ENCODE results near the gene PAK1. TPM values are rescaled to one million over a fixed set of nuclear protein-coding genes. Genes with fewer than 3 reads are reported as not detected.

Gene PAK1
- polyA plus RNA-seq, 1 donor (not counting 4 experiments of a cell fraction or from before 2014, with no cell fraction given) = 78.2 TPM

GRCh38 chr11:77372726-77373125 is 101.2 kb downstream of the PAK1 start:
- Histone ChIP-seq H3K27me3 (ENCODE audit: control insufficient read depth, extremely low read depth, insufficient read depth, low read length) (no peaks in the 10 kb centered on the region), H3K4me1 (ENCODE audit: control insufficient read depth, extremely low read depth, insufficient read depth, low read length) (peaks cover 23% of the 10 kb centered on the region), H4K20me1 (ENCODE audit: control insufficient read depth, extremely low read depth, insufficient read depth, low read length) (no peaks in the 10 kb centered on the region), H3K79me2 (ENCODE audit: control insufficient read depth, insufficient read depth, low read length) (no peaks in the 10 kb centered on the region), H2AFZ (ENCODE audit: control insufficient read depth, low read length) (no peak overlapping the region), H3K27ac (ENCODE audit: control insufficient read depth, insufficient read depth, low read length) (no peak overlapping the region), H3K4me3 (ENCODE audit: control insufficient read depth in 2 of 3, extremely low read depth in 1 of 3, insufficient read depth in 2 of 3, low read depth in 1 of 3, low read length in 3 of 3) (no peak overlapping the region), H3K36me3 (ENCODE audit: control insufficient read depth in 2 of 2, extremely low read depth in 1 of 2, insufficient read depth in 2 of 2, low read length in 2 of 2) (peaks cover 0 to 6% of the 10 kb centered on the region in 2 experiments), H3K9ac (ENCODE audit: control insufficient read depth, extremely low read depth, insufficient read depth, low read length) (no peak overlapping the region), H3K4me2 (ENCODE audit: control insufficient read depth, extremely low read depth, insufficient read depth, low read depth, low read length) (no peak overlapping the region), H3K9me3 (ENCODE audit: control insufficient read depth, low read depth, low read length) (no peaks in the 10 kb centered on the region), H3K9me1 (ENCODE audit: control insufficient read depth, extremely low read depth, insufficient read depth, low read length) (peaks cover 2% of the 10 kb centered on the region)
- TF ChIP-seq EZH2 (IDR thresholded peaks at IDR 0.05; ENCODE audit: low read length) = no peak
- FAIRE-seq (no peak), DNase-seq (ENCODE audit: low read depth, low spot score) (no peak)
- dilution Hi-C loops (cut with MboI; ENCODE audit: extremely low pct_ligation_motif_present, low sequenced_read_pairs) = no loop called here

- Histone ChIP-seq H3K9ac (ENCODE audit: control insufficient read depth, extremely low read depth, insufficient read depth, low read length) (no peak overlapping the region), H2AFZ (ENCODE audit: control insufficient read depth, low read length) (no peak overlapping the region), H3K27ac (ENCODE audit: control insufficient read depth, insufficient read depth, low read length) (no peak overlapping the region), H3K9me3 (ENCODE audit: control insufficient read depth, low read depth, low read length) (no peaks in the 10 kb centered on the region), H4K20me1 (ENCODE audit: control insufficient read depth, extremely low read depth, insufficient read depth, low read length) (no peaks in the 10 kb centered on the region), H3K4me2 (ENCODE audit: control insufficient read depth, extremely low read depth, insufficient read depth, low read depth, low read length) (no peak overlapping the region), H3K4me1 (ENCODE audit: control insufficient read depth, extremely low read depth, insufficient read depth, low read length) (peaks cover 23% of the 10 kb centered on the region), H3K79me2 (ENCODE audit: control insufficient read depth, insufficient read depth, low read length) (no peaks in the 10 kb centered on the region), H3K9me1 (ENCODE audit: control insufficient read depth, extremely low read depth, insufficient read depth, low read length) (peaks cover 2% of the 10 kb centered on the region), H3K36me3 (ENCODE audit: control insufficient read depth in 2 of 2, extremely low read depth in 1 of 2, insufficient read depth in 2 of 2, low read length in 2 of 2) (peaks cover 0 to 6% of the 10 kb centered on the region in 2 experiments), H3K4me3 (ENCODE audit: control insufficient read depth in 2 of 3, extremely low read depth in 1 of 3, insufficient read depth in 2 of 3, low read depth in 1 of 3, low read length in 3 of 3) (no peak overlapping the region), H3K27me3 (ENCODE audit: control insufficient read depth, extremely low read depth, insufficient read depth, low read length) (no peaks in the 10 kb centered on the region)
- TF ChIP-seq EZH2 (IDR thresholded peaks at IDR 0.05; ENCODE audit: low read length) (no peak), CTCF (optimal IDR thresholded peaks at IDR 0.05 in 1 of 3, IDR thresholded peaks at IDR 0.05 in 1 of 3, conservative IDR thresholded peaks at IDR 0.05 in 1 of 3; ENCODE audit: extremely low read depth in 1 of 3, insufficient read depth in 2 of 3, low read length in 3 of 3) (no peak)
- dilution Hi-C loops (cut with MboI; ENCODE audit: extremely low pct_ligation_motif_present, low sequenced_read_pairs) = no loop called here
- DNase-seq (ENCODE audit: low read depth, low spot score) (no peak), FAIRE-seq (no peak)
These were observed 102.2 kb downstream of the PAK1 start for GRCh38 chr11:77371646-77372045.

GRCh38 chr11:77370217-77370616 is 103.7 kb downstream of the PAK1 start:
- Histone ChIP-seq H3K9me3 (ENCODE audit: control insufficient read depth, low read depth, low read length) (no peaks in the 10 kb centered on the region), H3K4me2 (ENCODE audit: control insufficient read depth, extremely low read depth, insufficient read depth, low read depth, low read length) (no peak overlapping the region)
- no peak for FAIRE-seq

More at GRCh38 chr11:77370217-77370616, 103.7 kb downstream of the PAK1 start:
- Histone ChIP-seq H3K79me2 (ENCODE audit: control insufficient read depth, insufficient read depth, low read length) (no peaks in the 10 kb centered on the region), H3K9ac (ENCODE audit: control insufficient read depth, extremely low read depth, insufficient read depth, low read length) (no peak overlapping the region), H3K36me3 (ENCODE audit: control insufficient read depth in 2 of 2, extremely low read depth in 1 of 2, insufficient read depth in 2 of 2, low read length in 2 of 2) (peaks cover 0 to 6% of the 10 kb centered on the region in 2 experiments), H3K27me3 (ENCODE audit: control insufficient read depth, extremely low read depth, insufficient read depth, low read length) (no peaks in the 10 kb centered on the region), H3K4me3 (ENCODE audit: control insufficient read depth in 2 of 3, extremely low read depth in 1 of 3, insufficient read depth in 2 of 3, low read depth in 1 of 3, low read length in 3 of 3) (no peak overlapping the region), H2AFZ (ENCODE audit: control insufficient read depth, low read length) (no peak overlapping the region), H3K4me1 (ENCODE audit: control insufficient read depth, extremely low read depth, insufficient read depth, low read length) (peaks cover 15% of the 10 kb centered on the region), H3K9me1 (ENCODE audit: control insufficient read depth, extremely low read depth, insufficient read depth, low read length) (peaks cover 2% of the 10 kb centered on the region), H4K20me1 (ENCODE audit: control insufficient read depth, extremely low read depth, insufficient read depth, low read length) (no peaks in the 10 kb centered on the region), H3K27ac (ENCODE audit: control insufficient read depth, insufficient read depth, low read length) (no peak overlapping the region)
- dilution Hi-C loops (cut with MboI; ENCODE audit: extremely low pct_ligation_motif_present, low sequenced_read_pairs) = no loop called here
- no peak for TF ChIP-seq CTCF (optimal IDR thresholded peaks at IDR 0.05 in 1 of 3, IDR thresholded peaks at IDR 0.05 in 1 of 3, conservative IDR thresholded peaks at IDR 0.05 in 1 of 3; ENCODE audit: extremely low read depth in 1 of 3, insufficient read depth in 2 of 3, low read length in 3 of 3)
- TF ChIP-seq EZH2 (IDR thresholded peaks at IDR 0.05; ENCODE audit: low read length) = no peak
- no peak for DNase-seq (ENCODE audit: low read depth, low spot score)
